Measurements from ENCODE around the gene DOCK1. TPM values are rescaled to one million over a fixed set of nuclear protein-coding genes. Genes with fewer than 3 reads are reported as not detected.
A peak's percentile ranks its signal among the peaks of the same experiment; 100 is the strongest.

The DOCK1 gene
- total RNA-seq, 1 donor from 2014 or later = 72.6 TPM

DNA sequence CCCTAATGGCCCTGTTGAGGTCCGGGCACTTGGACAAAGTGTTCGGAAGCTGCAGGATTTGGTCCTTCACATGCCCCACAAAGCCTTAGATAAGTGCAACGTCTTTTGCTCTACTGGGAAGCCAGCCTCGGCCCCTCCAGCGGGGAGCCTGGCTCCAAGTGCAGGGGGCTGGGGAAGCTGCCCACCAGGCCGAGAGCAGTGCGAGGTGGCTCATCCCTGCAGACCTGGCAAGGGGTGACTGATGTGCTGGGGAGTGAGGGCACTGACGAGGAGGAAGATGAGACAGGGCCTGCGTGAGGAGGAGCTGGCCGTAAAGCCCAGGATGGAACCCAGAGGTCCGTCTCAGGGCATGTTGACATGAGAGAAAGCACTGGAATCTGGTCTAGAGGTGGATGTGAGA, 508.1 kb downstream of the DOCK1 start:
- H4K20me1 ChIP-seq (ENCODE audit: low read depth) = no peaks in the 10 kb centered on the region
- H3K9ac ChIP-seq = no peak overlapping the region
- H3F3A ChIP-seq (ENCODE audit: low read depth) = peaks cover 10% of the 10 kb centered on the region
- no peak overlapping the region for H3K27ac ChIP-seq
- H3K36me3 Mint-ChIP-seq = no peaks in the 10 kb centered on the region
- H3K36me3 ChIP-seq = no peaks in the 10 kb centered on the region
- H3K9me3 Mint-ChIP-seq = no peaks in the 10 kb centered on the region
- no peak overlapping the region for H3K4me3 Mint-ChIP-seq
- no peaks in the 10 kb centered on the region for H3K9me3 ChIP-seq (ENCODE audit: low read depth)
- TF ChIP-seq, protein P1, sequence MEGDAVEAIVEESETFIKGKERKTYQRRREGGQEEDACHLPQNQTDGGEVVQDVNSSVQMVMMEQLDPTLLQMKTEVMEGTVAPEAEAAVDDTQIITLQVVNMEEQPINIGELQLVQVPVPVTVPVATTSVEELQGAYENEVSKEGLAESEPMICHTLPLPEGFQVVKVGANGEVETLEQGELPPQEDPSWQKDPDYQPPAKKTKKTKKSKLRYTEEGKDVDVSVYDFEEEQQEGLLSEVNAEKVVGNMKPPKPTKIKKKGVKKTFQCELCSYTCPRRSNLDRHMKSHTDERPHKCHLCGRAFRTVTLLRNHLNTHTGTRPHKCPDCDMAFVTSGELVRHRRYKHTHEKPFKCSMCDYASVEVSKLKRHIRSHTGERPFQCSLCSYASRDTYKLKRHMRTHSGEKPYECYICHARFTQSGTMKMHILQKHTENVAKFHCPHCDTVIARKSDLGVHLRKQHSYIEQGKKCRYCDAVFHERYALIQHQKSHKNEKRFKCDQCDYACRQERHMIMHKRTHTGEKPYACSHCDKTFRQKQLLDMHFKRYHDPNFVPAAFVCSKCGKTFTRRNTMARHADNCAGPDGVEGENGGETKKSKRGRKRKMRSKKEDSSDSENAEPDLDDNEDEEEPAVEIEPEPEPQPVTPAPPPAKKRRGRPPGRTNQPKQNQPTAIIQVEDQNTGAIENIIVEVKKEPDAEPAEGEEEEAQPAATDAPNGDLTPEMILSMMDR (IDR thresholded peaks at IDR 0.05) = no peak
- TF ChIP-seq EZH2phosphoT487 (IDR thresholded peaks at IDR 0.05) (no peak), EZH2 (IDR thresholded peaks at IDR 0.05) (no peak)
- H3K4me1 ChIP-seq = peaks cover 40% of the 10 kb centered on the region
- H2AFZ ChIP-seq (replicated peaks) = no peak overlapping the region
- no peaks in the 10 kb centered on the region for H3K27me3 ChIP-seq
- H3K79me2 ChIP-seq (ENCODE audit: low read depth) = no peaks in the 10 kb centered on the region
- no peaks in the 10 kb centered on the region for H3K27me3 Mint-ChIP-seq (ENCODE audit: insufficient read depth, low read depth)
- H3K4me2 ChIP-seq = no peak overlapping the region
- H3K4me3 ChIP-seq = no peak overlapping the region
- peaks cover 40% of the 10 kb centered on the region for H3K4me1 Mint-ChIP-seq
- no peak overlapping the region for H3K27ac Mint-ChIP-seq
- DNase-seq (ENCODE audit: low spot score) = no peak

DNA sequence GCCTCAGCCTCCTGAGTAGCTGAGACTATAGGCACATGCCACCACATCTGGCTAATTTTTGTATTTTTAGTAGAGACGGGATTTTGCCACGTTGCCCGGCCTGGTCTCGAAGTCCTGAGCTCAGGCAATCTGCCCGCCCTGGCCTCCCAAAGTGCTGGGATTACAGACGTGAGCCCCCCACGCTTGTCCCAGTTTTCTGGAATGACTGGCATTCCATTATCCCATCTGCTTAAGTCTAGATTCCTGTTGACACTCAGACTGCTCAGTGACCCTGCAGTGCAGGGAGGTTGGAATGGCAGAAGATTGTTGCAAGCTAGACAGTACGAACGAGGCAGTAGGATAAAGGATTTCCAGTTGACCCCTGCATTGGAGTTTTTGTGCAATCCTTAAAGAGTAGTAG, 508.8 kb downstream of the DOCK1 start:
- Histone ChIP-seq H3F3A (ENCODE audit: low read depth) (peaks cover 10% of the 10 kb centered on the region), H3K79me2 (ENCODE audit: low read depth) (no peaks in the 10 kb centered on the region), H2AFZ (replicated peaks) (no peak overlapping the region), H4K20me1 (ENCODE audit: low read depth) (no peaks in the 10 kb centered on the region), H3K36me3 (no peaks in the 10 kb centered on the region), H3K9ac (no peak overlapping the region), H3K27me3 (no peaks in the 10 kb centered on the region), H3K27ac (no peak overlapping the region), H3K4me3 (no peak overlapping the region), H3K4me1 (peaks cover 40% of the 10 kb centered on the region), H3K4me2 (peak overlapping the region; percentile 19), H3K9me3 (ENCODE audit: low read depth) (no peaks in the 10 kb centered on the region)
- TF ChIP-seq EZH2phosphoT487 (IDR thresholded peaks at IDR 0.05) (no peak), EZH2 (IDR thresholded peaks at IDR 0.05) (no peak)
- TF ChIP-seq, protein P1 (IDR thresholded peaks at IDR 0.05) = no peak
- DNase-seq (ENCODE audit: low spot score) = peak; percentile 82
- Mint-ChIP-seq H3K36me3 (no peaks in the 10 kb centered on the region), H3K4me1 (peaks cover 36% of the 10 kb centered on the region), H3K27ac (no peak overlapping the region), H3K9me3 (no peaks in the 10 kb centered on the region), H3K27me3 (ENCODE audit: insufficient read depth, low read depth) (no peaks in the 10 kb centered on the region), H3K4me3 (no peak overlapping the region)

DNA sequence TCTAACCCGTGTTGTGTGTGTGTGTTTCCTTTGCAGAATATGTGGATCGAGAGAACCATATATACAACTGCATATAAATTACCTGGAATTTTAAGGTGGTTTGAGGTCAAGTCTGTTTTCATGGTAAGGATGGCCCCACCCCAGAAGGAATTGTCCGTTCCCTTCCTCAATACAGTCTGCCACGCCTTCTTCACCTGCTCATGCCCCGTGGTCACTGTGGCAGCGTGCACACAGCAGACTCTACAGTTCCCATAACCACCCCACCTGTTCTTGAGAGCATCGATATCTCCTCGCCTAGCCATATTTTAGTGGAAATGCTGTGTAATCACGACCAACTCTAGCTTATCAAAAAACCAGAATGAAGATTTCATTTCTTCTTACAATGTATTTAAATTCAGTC, 509.9 kb downstream of the DOCK1 start:
- Mint-ChIP-seq H3K9me3 (no peaks in the 10 kb centered on the region), H3K4me3 (no peak overlapping the region)
- no peak for DNase-seq (ENCODE audit: low spot score)

More for the DNA sequence above, 509.9 kb downstream of the DOCK1 start:
- Mint-ChIP-seq H3K36me3 (peaks cover 3% of the 10 kb centered on the region), H3K4me1 (peaks cover 26% of the 10 kb centered on the region), H3K27me3 (ENCODE audit: insufficient read depth, low read depth) (no peaks in the 10 kb centered on the region), H3K27ac (no peak overlapping the region)
- Histone ChIP-seq H2AFZ (replicated peaks) (no peak overlapping the region), H3K9me3 (ENCODE audit: low read depth) (no peaks in the 10 kb centered on the region), H3K27me3 (no peaks in the 10 kb centered on the region), H3K36me3 (no peaks in the 10 kb centered on the region), H3K79me2 (ENCODE audit: low read depth) (no peaks in the 10 kb centered on the region), H4K20me1 (ENCODE audit: low read depth) (no peaks in the 10 kb centered on the region), H3K4me1 (peaks cover 40% of the 10 kb centered on the region), H3F3A (ENCODE audit: low read depth) (peaks cover 10% of the 10 kb centered on the region), H3K4me3 (no peak overlapping the region), H3K27ac (no peak overlapping the region), H3K9ac (no peak overlapping the region), H3K4me2 (peak overlapping the region; percentile 52)
- TF ChIP-seq EZH2phosphoT487 (IDR thresholded peaks at IDR 0.05) (no peak), EZH2 (IDR thresholded peaks at IDR 0.05) (no peak)
- TF ChIP-seq, protein P1 (IDR thresholded peaks at IDR 0.05) = no peak
